Activated CD8-positive, alpha-beta memory T cell treated with anti-CD3 and anti-CD28 coated beads, Interleukin-2, amount 10 ng/mL, durations not matched to agents 7 days and 5 days (primary cell): ENCODE measurements around the gene APBA2. TPM values are rescaled to one million over a fixed set of nuclear protein-coding genes. Genes with fewer than 3 reads are reported as not detected.
"Not testable (repeated sequence)": the region's sequence is repeated elsewhere in the genome, so short reads cannot be mapped to it uniquely, and the experiment has no call there.

Experiments
- ATAC-seq: fragments of 150-1000 bp; cut with Tn5 transposase; one replicate; pipeline ENCODE4 v1.10.0; 2021; ENCODE audit warnings: moderate library complexity
- CTCF ChIA-PET: fragments of 350-600 bp; sonication (Branson Sonifier 250); formaldehyde crosslinking; loops from one replicate; lab custom pipeline; 2021; ENCODE audit warnings: antibody characterized with exemption; lab: Charles Lee
- DNase-seq: peaks from one replicate; pipeline ENCODE4 v3.0.0-alpha.2; 2020
- H3K27ac Mint-ChIP-seq: one replicate; pipeline ENCODE4 v1.8.0; 2021; ENCODE audit warnings: mild to moderate bottlenecking, mixed read lengths
- H3K27me3 Mint-ChIP-seq: one replicate; pipeline ENCODE4 v1.8.0; 2021; ENCODE audit warnings: mixed read lengths
- H3K36me3 Mint-ChIP-seq: one replicate; pipeline ENCODE4 v1.8.0; 2021; ENCODE audit warnings: mild to moderate bottlenecking, mixed read lengths
- H3K4me1 Mint-ChIP-seq: one replicate; pipeline ENCODE4 v1.8.0; 2021; ENCODE audit warnings: mixed read lengths
- H3K4me3 Mint-ChIP-seq: one replicate; pipeline ENCODE4 v1.8.0; 2021; ENCODE audit warnings: mild to moderate bottlenecking, moderate library complexity, mixed read lengths
- H3K9me3 Mint-ChIP-seq: one replicate; pipeline ENCODE4 v1.8.0; 2022; ENCODE audit warnings: low read depth, mixed read lengths
- total RNA-seq, 2 experiments: library from RNA; stranded (reverse); gene quantifications; one replicate each; pipeline ENCODE4 v1.2.3, GENCODE V29; 2021

The APBA2 gene
- total RNA-seq = 1 to 10 TPM; 2.6 to 7.9 TPM

GRCh38 chr15:28885630-28886430, at the start of gene APBA2:
TSS of gene APBA2 (plus strand) at chr15:28885974. CDS start at chr15:29053885, 167,911 bp downstream.
- ATAC-seq (peak; percentile 56), DNase-seq (no peak)
- no peak within 1 kb of the TSS for H3K27ac Mint-ChIP-seq
- peaks cover 27% of the 10 kb centered on the region for H3K27me3 Mint-ChIP-seq
- CTCF ChIA-PET = interaction anchor here (0.9 to 1.4 kb wide), 3 partner anchors 37 to 101 kb away, joined by 3 to 5 read pairs (median 3); no protein-coding TSS in a partner anchor
- H3K9me3 Mint-ChIP-seq = no peaks in the 10 kb centered on the region
- H3K36me3 Mint-ChIP-seq = no peaks in the 10 kb centered on the region
- H3K4me3 Mint-ChIP-seq = peak within 1 kb of the TSS; percentile 57
- peaks cover 24% of the 10 kb centered on the region for H3K4me1 Mint-ChIP-seq

GRCh38 chr15:28840285-28840684, 45.5 kb upstream of the APBA2 start:
- H3K36me3 Mint-ChIP-seq, DNase-seq, H3K27ac Mint-ChIP-seq, CTCF ChIA-PET, H3K9me3 Mint-ChIP-seq, H3K4me1 Mint-ChIP-seq, ATAC-seq, H3K4me3 Mint-ChIP-seq, H3K27me3 Mint-ChIP-seq: not testable (repeated sequence)

- ATAC-seq, H3K4me1 Mint-ChIP-seq, H3K27ac Mint-ChIP-seq, H3K36me3 Mint-ChIP-seq, H3K9me3 Mint-ChIP-seq, H3K4me3 Mint-ChIP-seq, CTCF ChIA-PET, H3K27me3 Mint-ChIP-seq, DNase-seq: not testable (repeated sequence)
These were observed 43.6 kb upstream of the APBA2 start for GRCh38 chr15:28842210-28842609.

- ATAC-seq, DNase-seq, H3K27ac Mint-ChIP-seq, H3K4me3 Mint-ChIP-seq, CTCF ChIA-PET, H3K9me3 Mint-ChIP-seq, H3K36me3 Mint-ChIP-seq, H3K27me3 Mint-ChIP-seq: not testable (repeated sequence)
- peaks cover 15% of the 10 kb centered on the region for H3K4me1 Mint-ChIP-seq
These were observed 42.3 kb upstream of the APBA2 start for GRCh38 chr15:28843520-28843919.

GRCh38 chr15:28844147-28844546, 41.6 kb upstream of the APBA2 start:
- H3K4me1 Mint-ChIP-seq = peaks cover 15% of the 10 kb centered on the region
- H3K36me3 Mint-ChIP-seq, H3K9me3 Mint-ChIP-seq, H3K4me3 Mint-ChIP-seq, ATAC-seq, H3K27me3 Mint-ChIP-seq, DNase-seq, CTCF ChIA-PET, H3K27ac Mint-ChIP-seq: not testable (repeated sequence)

- H3K4me3 Mint-ChIP-seq, H3K27me3 Mint-ChIP-seq, H3K27ac Mint-ChIP-seq, CTCF ChIA-PET, H3K36me3 Mint-ChIP-seq, H3K9me3 Mint-ChIP-seq: not testable (repeated sequence)
- H3K4me1 Mint-ChIP-seq = peaks cover 15% of the 10 kb centered on the region
- ATAC-seq (peak; percentile 96), DNase-seq (peak; percentile 63)
These were observed 38.5 kb upstream of the APBA2 start for GRCh38 chr15:28847247-28847646.

- DNase-seq, H3K27ac Mint-ChIP-seq, H3K27me3 Mint-ChIP-seq, H3K36me3 Mint-ChIP-seq, H3K9me3 Mint-ChIP-seq, CTCF ChIA-PET, H3K4me3 Mint-ChIP-seq: not testable (repeated sequence)
- peak; percentile 13 for ATAC-seq
- peaks cover 15% of the 10 kb centered on the region for H3K4me1 Mint-ChIP-seq
These were observed 37.8 kb upstream of the APBA2 start for GRCh38 chr15:28847959-28848358.

GRCh38 chr15:28848521-28848920, 37.3 kb upstream of the APBA2 start, which contains the start of gene GOLGA6L7:
TSS of gene GOLGA6L7 (minus strand) at chr15:28848644. CDS start at chr15:28848549, 95 bp downstream.
- H3K4me3 Mint-ChIP-seq, H3K27me3 Mint-ChIP-seq, H3K36me3 Mint-ChIP-seq, ATAC-seq, H3K9me3 Mint-ChIP-seq, DNase-seq, CTCF ChIA-PET, H3K27ac Mint-ChIP-seq: not testable (repeated sequence)
- H3K4me1 Mint-ChIP-seq = peaks cover 15% of the 10 kb centered on the region

GRCh38 chr15:28849271-28849670, 36.5 kb upstream of the APBA2 start:
- H3K4me3 Mint-ChIP-seq, CTCF ChIA-PET, H3K27ac Mint-ChIP-seq, DNase-seq, H3K27me3 Mint-ChIP-seq, H3K36me3 Mint-ChIP-seq, ATAC-seq, H3K9me3 Mint-ChIP-seq: not testable (repeated sequence)
- peaks cover 15% of the 10 kb centered on the region for H3K4me1 Mint-ChIP-seq

- H3K36me3 Mint-ChIP-seq, CTCF ChIA-PET, H3K27me3 Mint-ChIP-seq, ATAC-seq, H3K4me3 Mint-ChIP-seq, DNase-seq, H3K9me3 Mint-ChIP-seq, H3K27ac Mint-ChIP-seq: not testable (repeated sequence)
- peaks cover 15% of the 10 kb centered on the region for H3K4me1 Mint-ChIP-seq
These were observed 36.0 kb upstream of the APBA2 start for GRCh38 chr15:28849766-28850165.

GRCh38 chr15:28853654-28854053, 32.1 kb upstream of the APBA2 start:
- H3K4me1 Mint-ChIP-seq, H3K27ac Mint-ChIP-seq, ATAC-seq, DNase-seq, H3K36me3 Mint-ChIP-seq, H3K27me3 Mint-ChIP-seq, CTCF ChIA-PET, H3K9me3 Mint-ChIP-seq, H3K4me3 Mint-ChIP-seq: not testable (repeated sequence)

GRCh38 chr15:28854578-28854977, 31.2 kb upstream of the APBA2 start:
- H3K27me3 Mint-ChIP-seq, H3K4me1 Mint-ChIP-seq, H3K27ac Mint-ChIP-seq, DNase-seq, CTCF ChIA-PET, H3K9me3 Mint-ChIP-seq, ATAC-seq, H3K36me3 Mint-ChIP-seq, H3K4me3 Mint-ChIP-seq: not testable (repeated sequence)

- H3K4me3 Mint-ChIP-seq = no peak overlapping the region
- no peak for ATAC-seq
- no peaks in the 10 kb centered on the region for H3K9me3 Mint-ChIP-seq
- DNase-seq = no peak
- no peaks in the 10 kb centered on the region for H3K36me3 Mint-ChIP-seq
- no peaks in the 10 kb centered on the region for H3K4me1 Mint-ChIP-seq
- no peaks in the 10 kb centered on the region for H3K27me3 Mint-ChIP-seq
- no peak overlapping the region for H3K27ac Mint-ChIP-seq
- CTCF ChIA-PET = no interaction called here
These were observed 24.7 kb upstream of the APBA2 start for GRCh38 chr15:28861031-28861534.
